ENCODE data around the gene H1-8. TPM values are rescaled to one million over a fixed set of nuclear protein-coding genes. Genes with fewer than 3 reads are reported as not detected.

H1-8 gene
- total RNA-seq, 1 donor from 2014 or later = not detected

- no peak overlapping the region for H3K4me3 ChIP-seq (ENCODE audit: low read depth, low read length)
- DNase-seq (ENCODE audit: low read depth) = no peak
- TF ChIP-seq CTCF (conservative IDR thresholded peaks at IDR 0.05; ENCODE audit: low read depth, low read length) = no peak
Observed at GRCh38 chr3:129554356-129555152, 11.6 kb downstream of the H1-8 start.

- no peak for TF ChIP-seq CTCF (conservative IDR thresholded peaks at IDR 0.05; ENCODE audit: low read depth, low read length)
- no peak for DNase-seq (ENCODE audit: low read depth)
- no peak overlapping the region for H3K4me3 ChIP-seq (ENCODE audit: low read depth, low read length)
Observed at GRCh38 chr3:129555153-129555550, 12.2 kb downstream of the H1-8 start.

GRCh38 chr3:129555616-129556357, 12.8 kb downstream of the H1-8 start:
- DNase-seq (ENCODE audit: low read depth) = no peak
- TF ChIP-seq CTCF (conservative IDR thresholded peaks at IDR 0.05; ENCODE audit: low read depth, low read length) = no peak
- H3K4me3 ChIP-seq (ENCODE audit: low read depth, low read length) = no peak overlapping the region

GRCh38 chr3:129556358-129556695, 13.4 kb downstream of the H1-8 start:
- TF ChIP-seq CTCF (conservative IDR thresholded peaks at IDR 0.05; ENCODE audit: low read depth, low read length) = no peak
- no peak overlapping the region for H3K4me3 ChIP-seq (ENCODE audit: low read depth, low read length)
- DNase-seq (ENCODE audit: low read depth) = no peak

GRCh38 chr3:129556890-129557547, 14.0 kb downstream of the H1-8 start:
- no peak overlapping the region for H3K4me3 ChIP-seq (ENCODE audit: low read depth, low read length)
- TF ChIP-seq CTCF (conservative IDR thresholded peaks at IDR 0.05; ENCODE audit: low read depth, low read length) = no peak
- no peak for DNase-seq (ENCODE audit: low read depth)

- DNase-seq (ENCODE audit: low read depth) = no peak
Observed at GRCh38 chr3:129557548-129557894, 14.5 kb downstream of the H1-8 start.

More at GRCh38 chr3:129557548-129557894, 14.5 kb downstream of the H1-8 start:
- no peak overlapping the region for H3K4me3 ChIP-seq (ENCODE audit: low read depth, low read length)
- TF ChIP-seq CTCF (conservative IDR thresholded peaks at IDR 0.05; ENCODE audit: low read depth, low read length) = no peak

All from epithelial cell of proximal tubule (primary cell).